Esophagus muscularis mucosa (tissue), 4 donors: Measurements from ENCODE around the gene MS4A6A.
"Not testable (repeated sequence)": the region's sequence is repeated elsewhere in the genome, so short reads cannot be mapped to it uniquely, and the experiment has no call there.

Experiments used
- EP300 ChIP-seq: sonication (generic); formaldehyde crosslinking; IDR thresholded peaks from one replicate; pipeline ENCODE4 v1.6.1; 2017; ENCODE audit warnings: antibody characterized with exemption
- POLR2AphosphoS5 ChIP-seq, 2 donors: sonication (generic); formaldehyde crosslinking; IDR thresholded peaks; one replicate each; pipeline ENCODE4 v1.6.1; 2017; ENCODE audit warnings: antibody characterized with exemption in 2 of 2
- TF ChIP-seq, protein P1 (sequence below), 3 experiments: fragments of 200-600 bp in 2 of 3; fragments of 450-650 bp in 1 of 3; sonication (generic) in 2 of 3; IDR thresholded peaks; one replicate each; pipeline ENCODE4 v1.5.1; 2017 to 2019; ENCODE audit warnings: antibody characterized with exemption in 3 of 3, mild to moderate bottlenecking in 2 of 3, moderate library complexity in 1 of 3

GRCh38 chr11:60192564-60192963 lies 9.7 kb upstream of the MS4A6A start:
- TF ChIP-seq, protein P1, sequence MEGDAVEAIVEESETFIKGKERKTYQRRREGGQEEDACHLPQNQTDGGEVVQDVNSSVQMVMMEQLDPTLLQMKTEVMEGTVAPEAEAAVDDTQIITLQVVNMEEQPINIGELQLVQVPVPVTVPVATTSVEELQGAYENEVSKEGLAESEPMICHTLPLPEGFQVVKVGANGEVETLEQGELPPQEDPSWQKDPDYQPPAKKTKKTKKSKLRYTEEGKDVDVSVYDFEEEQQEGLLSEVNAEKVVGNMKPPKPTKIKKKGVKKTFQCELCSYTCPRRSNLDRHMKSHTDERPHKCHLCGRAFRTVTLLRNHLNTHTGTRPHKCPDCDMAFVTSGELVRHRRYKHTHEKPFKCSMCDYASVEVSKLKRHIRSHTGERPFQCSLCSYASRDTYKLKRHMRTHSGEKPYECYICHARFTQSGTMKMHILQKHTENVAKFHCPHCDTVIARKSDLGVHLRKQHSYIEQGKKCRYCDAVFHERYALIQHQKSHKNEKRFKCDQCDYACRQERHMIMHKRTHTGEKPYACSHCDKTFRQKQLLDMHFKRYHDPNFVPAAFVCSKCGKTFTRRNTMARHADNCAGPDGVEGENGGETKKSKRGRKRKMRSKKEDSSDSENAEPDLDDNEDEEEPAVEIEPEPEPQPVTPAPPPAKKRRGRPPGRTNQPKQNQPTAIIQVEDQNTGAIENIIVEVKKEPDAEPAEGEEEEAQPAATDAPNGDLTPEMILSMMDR (IDR thresholded peaks at IDR 0.05) = not testable (repeated sequence)
- not testable (repeated sequence) for TF ChIP-seq POLR2AphosphoS5 (IDR thresholded peaks at IDR 0.05); EP300
